Measurements from ENCODE around the gene NPAT. TPM values are rescaled to one million over a fixed set of nuclear protein-coding genes. Genes with fewer than 3 reads are reported as not detected.

Gene NPAT
- total RNA-seq, 1 donor from 2014 or later = 29.8 TPM

GRCh38 chr11:108207683-108208060 lies 14.8 kb downstream of the NPAT start:
- Mint-ChIP-seq H3K9me3 (peaks cover 18% of the 10 kb centered on the region), H3K27me3 (no peaks in the 10 kb centered on the region), H3K4me3 (no peak overlapping the region), H3K4me1 (peaks cover 18% of the 10 kb centered on the region), H3K27ac (no peak overlapping the region), H3K36me3 (ENCODE audit: low read depth) (peaks cover 97% of the 10 kb centered on the region)
- intact Hi-C loops (cut with micrococcal nuclease) = no loop called here
- DNase-seq = no peak

GRCh38 chr11:108206969-108207682 lies 15.3 kb downstream of the NPAT start:
- Mint-ChIP-seq H3K27me3 (no peaks in the 10 kb centered on the region), H3K27ac (no peak overlapping the region), H3K4me3 (no peak overlapping the region), H3K36me3 (ENCODE audit: low read depth) (peaks cover 97% of the 10 kb centered on the region), H3K4me1 (peaks cover 18% of the 10 kb centered on the region), H3K9me3 (peaks cover 18% of the 10 kb centered on the region)
- DNase-seq = no peak
- intact Hi-C loops (cut with micrococcal nuclease) = no loop called here

GRCh38 chr11:108206171-108206570 lies 16.3 kb downstream of the NPAT start:
- H3K9me3 Mint-ChIP-seq = peaks cover 18% of the 10 kb centered on the region
- H3K27ac Mint-ChIP-seq = no peak overlapping the region
- peaks cover 87% of the 10 kb centered on the region for H3K36me3 Mint-ChIP-seq (ENCODE audit: low read depth)
- peaks cover 18% of the 10 kb centered on the region for H3K4me1 Mint-ChIP-seq
- intact Hi-C loops (cut with micrococcal nuclease) = no loop called here
- H3K27me3 Mint-ChIP-seq = no peaks in the 10 kb centered on the region
- no peak overlapping the region for H3K4me3 Mint-ChIP-seq
- no peak for DNase-seq

- no peak overlapping the region for H3K27ac Mint-ChIP-seq
- peaks cover 12% of the 10 kb centered on the region for H3K9me3 Mint-ChIP-seq
- peaks cover 78% of the 10 kb centered on the region for H3K36me3 Mint-ChIP-seq (ENCODE audit: low read depth)
- DNase-seq = no peak
- H3K27me3 Mint-ChIP-seq = no peaks in the 10 kb centered on the region
- intact Hi-C loops (cut with micrococcal nuclease) = no loop called here
- peaks cover 20% of the 10 kb centered on the region for H3K4me1 Mint-ChIP-seq
- no peak overlapping the region for H3K4me3 Mint-ChIP-seq
Measured at GRCh38 chr11:108204929-108205499, 17.4 kb downstream of the NPAT start.

- H3K27ac Mint-ChIP-seq = no peak overlapping the region
- H3K27me3 Mint-ChIP-seq = no peaks in the 10 kb centered on the region
- DNase-seq = no peak
- H3K4me1 Mint-ChIP-seq = peaks cover 24% of the 10 kb centered on the region
- H3K9me3 Mint-ChIP-seq = peaks cover 12% of the 10 kb centered on the region
- H3K36me3 Mint-ChIP-seq (ENCODE audit: low read depth) = peaks cover 76% of the 10 kb centered on the region
- intact Hi-C loops (cut with micrococcal nuclease) = no loop called here
- H3K4me3 Mint-ChIP-seq = no peak overlapping the region
Measured at GRCh38 chr11:108204376-108204775, 18.1 kb downstream of the NPAT start.

- Mint-ChIP-seq H3K4me3 (no peak overlapping the region), H3K27me3 (no peaks in the 10 kb centered on the region), H3K9me3 (peaks cover 12% of the 10 kb centered on the region), H3K4me1 (peaks cover 27% of the 10 kb centered on the region), H3K27ac (no peak overlapping the region), H3K36me3 (ENCODE audit: low read depth) (peaks cover 70% of the 10 kb centered on the region)
- intact Hi-C loops (cut with micrococcal nuclease) = no loop called here
- DNase-seq = no peak
Measured at GRCh38 chr11:108203075-108203474, 19.4 kb downstream of the NPAT start.

GRCh38 chr11:108199446-108200321 lies 22.8 kb downstream of the NPAT start:
- peaks cover 35% of the 10 kb centered on the region for H3K4me1 Mint-ChIP-seq
- intact Hi-C loops (cut with micrococcal nuclease) = loop anchor here (1.0 to 10.0 kb wide), 4 partner anchors 24 to 55 kb away; partner anchors contain the start of gene ATM
- peak; percentile 77 for DNase-seq
- H3K27ac Mint-ChIP-seq = peak overlapping the region; percentile 79
- H3K36me3 Mint-ChIP-seq (ENCODE audit: low read depth) = peaks cover 66% of the 10 kb centered on the region
- H3K27me3 Mint-ChIP-seq = no peaks in the 10 kb centered on the region
- H3K4me3 Mint-ChIP-seq = peak overlapping the region; percentile 16
- peaks cover 2% of the 10 kb centered on the region for H3K9me3 Mint-ChIP-seq

GRCh38 chr11:108198833-108199232 lies 23.6 kb downstream of the NPAT start:
- Mint-ChIP-seq H3K27ac (peak overlapping the region; percentile 79), H3K4me3 (no peak overlapping the region), H3K9me3 (no peaks in the 10 kb centered on the region), H3K27me3 (no peaks in the 10 kb centered on the region), H3K4me1 (peaks cover 34% of the 10 kb centered on the region), H3K36me3 (ENCODE audit: low read depth) (peaks cover 61% of the 10 kb centered on the region)
- no peak for DNase-seq
- intact Hi-C loops (cut with micrococcal nuclease) = loop anchor here (10.0 kb wide), 1 partner anchor 54 kb away; no protein-coding TSS in a partner anchor

- no peak overlapping the region for H3K4me3 Mint-ChIP-seq
- H3K27ac Mint-ChIP-seq = peak overlapping the region; percentile 72
- H3K27me3 Mint-ChIP-seq = no peaks in the 10 kb centered on the region
- intact Hi-C loops (cut with micrococcal nuclease) = loop anchor here (10.0 kb wide), 1 partner anchor 53 kb away; no protein-coding TSS in a partner anchor
- H3K9me3 Mint-ChIP-seq = no peaks in the 10 kb centered on the region
- no peak for DNase-seq
- peaks cover 50% of the 10 kb centered on the region for H3K36me3 Mint-ChIP-seq (ENCODE audit: low read depth)
- peaks cover 28% of the 10 kb centered on the region for H3K4me1 Mint-ChIP-seq
Measured at GRCh38 chr11:108197351-108197750, 25.1 kb downstream of the NPAT start.

GRCh38 chr11:108196901-108197300 lies 25.5 kb downstream of the NPAT start:
- Mint-ChIP-seq H3K27ac (peak overlapping the region; percentile 72), H3K9me3 (no peaks in the 10 kb centered on the region), H3K4me3 (no peak overlapping the region), H3K4me1 (peaks cover 28% of the 10 kb centered on the region), H3K36me3 (ENCODE audit: low read depth) (peaks cover 50% of the 10 kb centered on the region), H3K27me3 (no peaks in the 10 kb centered on the region)
- intact Hi-C loops (cut with micrococcal nuclease) = loop anchor here (10.0 kb wide), 1 partner anchor 52 kb away; no protein-coding TSS in a partner anchor
- no peak for DNase-seq

- intact Hi-C loops (cut with micrococcal nuclease) = loop anchor here (10.0 kb wide), 1 partner anchor 49 kb away; no protein-coding TSS in a partner anchor
- Mint-ChIP-seq H3K9me3 (no peaks in the 10 kb centered on the region), H3K4me1 (peaks cover 16% of the 10 kb centered on the region), H3K27ac (no peak overlapping the region), H3K27me3 (no peaks in the 10 kb centered on the region), H3K4me3 (no peak overlapping the region), H3K36me3 (ENCODE audit: low read depth) (peaks cover 54% of the 10 kb centered on the region)
- DNase-seq = no peak
Measured at GRCh38 chr11:108193725-108194124, 28.7 kb downstream of the NPAT start.

- Mint-ChIP-seq H3K36me3 (ENCODE audit: low read depth) (peaks cover 66% of the 10 kb centered on the region), H3K9me3 (no peaks in the 10 kb centered on the region), H3K27ac (no peak overlapping the region), H3K27me3 (no peaks in the 10 kb centered on the region), H3K4me1 (no peaks in the 10 kb centered on the region), H3K4me3 (no peak overlapping the region)
- no peak for DNase-seq
- intact Hi-C loops (cut with micrococcal nuclease) = no loop called here
Measured at GRCh38 chr11:108177570-108177969, 44.9 kb downstream of the NPAT start.

- no peak for DNase-seq
- peaks cover 12% of the 10 kb centered on the region for H3K4me1 Mint-ChIP-seq
- intact Hi-C loops (cut with micrococcal nuclease) = loop anchor here (2.0 kb wide), 1 partner anchor 53 kb away; the partner anchor contains the start of genes ATM and NPAT
- H3K4me3 Mint-ChIP-seq = peak overlapping the region; percentile 1
- H3K27me3 Mint-ChIP-seq = no peaks in the 10 kb centered on the region
- H3K36me3 Mint-ChIP-seq (ENCODE audit: low read depth) = peaks cover 60% of the 10 kb centered on the region
- H3K27ac Mint-ChIP-seq = no peak overlapping the region
- no peaks in the 10 kb centered on the region for H3K9me3 Mint-ChIP-seq
Measured at GRCh38 chr11:108170184-108170583, 52.3 kb downstream of the NPAT start.
